GM06990 (cell line): Measurements from ENCODE around the gene CHGA.
A peak's percentile ranks its signal among the peaks of the same experiment; 100 is the strongest.

Experiments
- DNase-seq: peaks from one replicate; pipeline ENCODE4 v3.0.0-alpha.2; 2011; ENCODE audit not compliant: insufficient read length; ENCODE audit errors: extremely low read depth
- H3K27me3 ChIP-seq: replicated peaks from 2 replicates; pipeline ENCODE4 v1.6.0; 2011; ENCODE audit warnings: low read length; ENCODE audit not compliant: control insufficient read depth, insufficient read depth
- H3K36me3 ChIP-seq: 2 replicates; pipeline ENCODE4 v1.5.1; 2011; ENCODE audit warnings: low read length; ENCODE audit not compliant: control insufficient read depth, insufficient read depth
- H3K4me3 ChIP-seq: replicated peaks from 2 replicates; pipeline ENCODE4 v1.5.1; 2011; ENCODE audit warnings: low read depth, mild to moderate bottlenecking, control low read depth, low read length
- CTCF ChIP-seq: IDR thresholded peaks from 2 replicates; pipeline ENCODE4 v1.5.1; 2011; ENCODE audit warnings: low read length, control low read depth, mild to moderate bottlenecking, inconsistent platforms; ENCODE audit not compliant: insufficient read depth, poor library complexity, severe bottlenecking

Gene CHGA

DNA sequence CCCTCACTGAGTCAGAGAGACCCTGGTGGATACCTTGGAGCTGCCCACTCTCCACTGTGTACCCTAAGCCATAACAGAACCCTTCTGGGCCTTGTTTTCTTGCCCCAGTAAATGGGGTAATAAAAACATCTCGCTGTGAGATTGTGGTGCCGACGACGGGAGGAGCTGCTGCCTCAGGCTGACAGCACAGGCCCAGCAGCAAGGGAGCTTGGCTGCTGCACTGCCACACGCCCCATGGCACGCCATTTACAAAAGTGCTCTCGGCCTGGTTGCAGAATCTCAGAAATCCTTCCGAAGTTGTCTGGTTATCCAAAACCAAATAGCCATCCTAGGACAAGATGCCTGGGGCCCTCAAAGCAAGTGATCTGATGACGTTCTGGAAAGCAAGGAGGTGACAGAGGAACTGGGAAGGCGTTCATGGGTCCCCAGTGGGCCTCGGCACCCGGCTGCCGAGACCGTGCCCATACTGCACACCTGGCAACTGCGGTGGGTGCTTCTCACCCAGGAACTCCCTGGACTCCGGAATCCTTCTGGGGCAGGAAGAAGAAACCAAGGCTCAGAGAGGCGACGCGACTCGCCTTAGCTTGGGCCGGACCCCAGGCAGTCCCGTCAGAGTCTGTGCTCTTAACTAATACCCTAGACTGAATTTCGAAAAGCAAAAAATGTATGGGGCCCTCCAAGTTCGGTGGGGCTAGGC lies 26.7 kb downstream of the CHGA start:
- Histone ChIP-seq H3K36me3 (peaks cover 7% of the 10 kb centered on the region), H3K4me3 (no peak overlapping the region), H3K27me3 (no peaks in the 10 kb centered on the region)
- no peak for TF ChIP-seq CTCF
- DNase-seq = no peak

DNA sequence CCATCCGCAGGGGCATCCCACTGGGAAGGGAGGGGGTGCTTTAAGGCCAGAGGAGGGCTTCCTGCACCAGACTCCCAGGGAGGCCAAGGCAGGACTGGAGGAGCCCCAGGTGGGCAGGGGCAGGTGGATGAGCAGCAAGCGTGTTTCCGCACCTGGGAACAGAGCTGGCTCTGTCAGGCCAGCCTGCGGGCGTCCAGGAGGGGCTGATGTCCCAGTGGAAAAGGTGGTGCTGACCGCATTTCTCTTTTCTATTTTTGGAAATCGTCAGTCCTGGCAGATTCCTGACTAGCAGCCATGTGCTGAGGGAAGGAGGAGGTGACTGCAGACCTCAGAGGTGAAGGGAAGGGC lies 27.2 kb downstream of the CHGA start:
- H3K4me3 ChIP-seq = no peak overlapping the region
- no peaks in the 10 kb centered on the region for H3K27me3 ChIP-seq
- no peak for TF ChIP-seq CTCF
- no peak for DNase-seq
- peaks cover 7% of the 10 kb centered on the region for H3K36me3 ChIP-seq

DNA sequence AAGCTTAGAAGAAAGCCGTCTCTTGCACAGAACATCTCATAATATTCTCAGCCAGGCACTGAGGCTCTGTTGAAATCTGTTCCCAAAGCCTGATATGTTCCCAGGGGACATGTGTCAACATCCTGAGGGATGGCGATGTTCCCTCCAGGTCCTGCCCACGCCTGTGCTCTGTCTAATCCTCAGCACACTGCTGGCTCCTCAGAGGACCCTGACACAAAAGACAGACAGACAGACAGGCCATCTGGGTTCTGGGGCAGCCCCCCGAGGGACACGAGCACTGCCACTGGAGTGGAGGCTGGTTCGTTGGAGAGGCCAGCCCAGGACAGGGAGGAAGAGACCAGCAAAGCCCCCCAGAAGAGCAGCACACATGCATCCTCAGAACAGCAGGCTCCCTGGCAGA lies 27.8 kb downstream of the CHGA start:
- no peak for TF ChIP-seq CTCF
- Histone ChIP-seq H3K4me3 (no peak overlapping the region), H3K36me3 (peaks cover 4% of the 10 kb centered on the region), H3K27me3 (no peaks in the 10 kb centered on the region)
- DNase-seq = no peak

- Histone ChIP-seq H3K36me3 (peaks cover 4% of the 10 kb centered on the region), H3K4me3 (no peak overlapping the region), H3K27me3 (no peaks in the 10 kb centered on the region)
- TF ChIP-seq CTCF = no peak
- no peak for DNase-seq
Measured at GRCh38 chr14:92951261-92951660, 28.3 kb downstream of the CHGA start.

DNA sequence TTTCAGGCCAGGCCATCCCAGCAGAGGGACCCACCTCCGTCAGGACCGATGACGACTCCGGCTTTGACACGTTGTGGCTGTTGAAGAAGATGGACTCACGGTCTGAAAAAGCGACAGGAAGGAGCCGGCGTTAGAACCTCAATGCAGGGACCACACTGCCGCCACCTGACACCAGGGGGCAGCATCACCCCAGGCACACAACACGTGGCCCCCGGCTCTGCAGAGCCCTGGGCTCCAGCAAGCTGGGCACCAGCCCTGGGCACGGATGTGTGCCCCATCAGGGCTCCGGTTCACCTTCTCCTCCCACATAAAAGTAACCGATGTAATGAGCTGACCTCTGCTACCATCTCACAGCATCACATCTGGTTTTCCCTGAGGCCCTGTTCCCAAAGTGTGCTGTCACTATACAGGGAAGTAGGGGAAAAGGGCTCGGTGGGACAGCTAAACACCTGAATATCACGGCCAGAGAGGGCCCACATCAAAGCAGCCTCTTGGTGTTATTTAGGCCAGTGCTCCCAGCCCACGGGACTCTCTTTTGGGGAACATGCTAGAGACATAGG lies 29.0 kb downstream of the CHGA start:
- no peak overlapping the region for H3K4me3 ChIP-seq
- peak; percentile 78 for DNase-seq
- no peaks in the 10 kb centered on the region for H3K27me3 ChIP-seq
- peak; percentile 86 for TF ChIP-seq CTCF
- H3K36me3 ChIP-seq = peaks cover 4% of the 10 kb centered on the region
